LNCaP clone FGC (cell line): ENCODE data around the gene LRRC23.

Experiments
- DNase-seq: peaks from one replicate; pipeline ENCODE4 v3.0.0-alpha.2; 2011; ENCODE audit warnings: low read depth
- H3K4me3 ChIP-seq: 2 replicates; pipeline ENCODE4 v1.5.1; 2011; ENCODE audit warnings: mild to moderate bottlenecking, low read depth, low read length, control low read depth
- CTCF ChIP-seq: IDR thresholded peaks from 2 replicates; pipeline ENCODE4 v1.5.1; 2012; ENCODE audit warnings: mild to moderate bottlenecking; ENCODE audit not compliant: control insufficient read depth, insufficient read depth; ENCODE audit errors: extremely low read depth

The LRRC23 gene

GRCh38 chr12:6904280-6905276, at the start of gene LRRC23:
Gene LRRC23 (plus strand): TSS chr12:6904822. CDS start chr12:6905634, 812 bp downstream.
- DNase-seq = peak; percentile 87
- TF ChIP-seq CTCF = no peak
- H3K4me3 ChIP-seq = peak within 1 kb of the TSS; percentile 69

GRCh38 chr12:6855322-6855721, 49.3 kb upstream of the LRRC23 start:
- no peak for DNase-seq
- H3K4me3 ChIP-seq = no peak overlapping the region
- no peak for TF ChIP-seq CTCF

GRCh38 chr12:6858799-6859198, 45.8 kb upstream of the LRRC23 start:
- no peak for DNase-seq
- TF ChIP-seq CTCF = no peak
- H3K4me3 ChIP-seq = no peak overlapping the region

- DNase-seq = no peak
- H3K4me3 ChIP-seq = no peak overlapping the region
- no peak for TF ChIP-seq CTCF
Observed at GRCh38 chr12:6860116-6860515, 44.5 kb upstream of the LRRC23 start.

GRCh38 chr12:6860942-6861341, 43.7 kb upstream of the LRRC23 start:
- TF ChIP-seq CTCF = no peak
- H3K4me3 ChIP-seq = no peak overlapping the region
- no peak for DNase-seq

GRCh38 chr12:6861391-6861790, 43.2 kb upstream of the LRRC23 start:
- H3K4me3 ChIP-seq = no peak overlapping the region
- DNase-seq = no peak
- TF ChIP-seq CTCF = no peak
